HG03442 (cell line): ENCODE results near the gene MARCHF11.

Source experiments
- ATAC-seq: cut with Tn5 transposase; IDR thresholded peaks from one replicate; pipeline ENCODE4 v1.9.1; 2021; ENCODE audit warnings: mild to moderate bottlenecking, moderate library complexity; ENCODE audit not compliant: unreplicated experiment

The MARCHF11 gene, protein sequence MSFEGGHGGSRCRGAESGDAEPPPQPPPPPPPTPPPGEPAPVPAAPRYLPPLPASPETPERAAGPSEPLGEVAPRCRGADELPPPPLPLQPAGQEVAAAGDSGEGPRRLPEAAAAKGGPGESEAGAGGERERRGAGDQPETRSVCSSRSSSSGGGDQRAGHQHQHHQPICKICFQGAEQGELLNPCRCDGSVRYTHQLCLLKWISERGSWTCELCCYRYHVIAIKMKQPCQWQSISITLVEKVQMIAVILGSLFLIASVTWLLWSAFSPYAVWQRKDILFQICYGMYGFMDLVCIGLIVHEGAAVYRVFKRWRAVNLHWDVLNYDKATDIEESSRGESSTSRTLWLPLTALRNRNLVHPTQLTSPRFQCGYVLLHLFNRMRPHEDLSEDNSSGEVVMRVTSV

DNA sequence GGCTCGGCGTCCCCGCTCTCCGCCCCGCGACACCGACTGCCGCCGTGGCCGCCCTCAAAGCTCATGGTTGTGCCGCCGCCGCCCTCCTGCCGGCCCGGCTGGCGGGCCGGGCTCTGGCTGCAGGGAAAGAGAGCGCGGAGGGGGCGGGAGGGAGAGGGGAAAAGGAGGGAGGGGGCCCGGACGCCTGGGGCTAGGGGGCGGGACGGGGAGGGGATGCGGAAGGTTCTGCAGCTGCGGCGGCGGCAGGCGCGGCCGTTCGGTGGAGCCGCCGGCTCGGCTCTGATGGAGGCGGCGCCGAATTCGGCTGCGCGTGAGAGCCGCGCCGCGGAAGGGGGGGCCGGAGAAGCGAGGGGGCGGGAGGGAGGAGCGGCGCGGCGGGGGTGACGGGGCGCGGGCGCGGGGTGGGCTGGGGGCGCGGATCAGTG, at the start of gene MARCHF11:
MARCHF11 (minus strand) TSS at position 281 of the 425 bp plus-strand sequence; CDS start at position 65, 216 bp downstream.
- ATAC-seq, result no peak

- ATAC-seq, result no peak
These were observed 46.3 kb upstream of the MARCHF11 start for GRCh38 chr5:16225927-16226326.

- no peak for ATAC-seq
These were observed 12.7 kb upstream of the MARCHF11 start for GRCh38 chr5:16192311-16192710.

DNA sequence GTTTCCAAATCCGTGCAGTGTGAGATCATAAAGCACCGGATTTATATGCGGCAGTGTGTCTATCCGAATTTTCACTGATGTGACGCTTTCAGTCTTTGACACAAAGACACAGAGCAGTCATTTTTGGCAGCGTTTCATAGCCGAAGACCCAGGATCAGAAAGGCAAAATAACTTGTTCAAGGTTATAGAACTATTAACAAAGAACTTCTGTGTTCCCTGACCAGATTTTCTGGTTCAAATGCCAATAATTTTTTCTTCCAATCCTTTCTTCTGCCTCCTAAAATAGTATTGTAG, 1.1 kb upstream of the MARCHF11 start:
- no peak for ATAC-seq

DNA sequence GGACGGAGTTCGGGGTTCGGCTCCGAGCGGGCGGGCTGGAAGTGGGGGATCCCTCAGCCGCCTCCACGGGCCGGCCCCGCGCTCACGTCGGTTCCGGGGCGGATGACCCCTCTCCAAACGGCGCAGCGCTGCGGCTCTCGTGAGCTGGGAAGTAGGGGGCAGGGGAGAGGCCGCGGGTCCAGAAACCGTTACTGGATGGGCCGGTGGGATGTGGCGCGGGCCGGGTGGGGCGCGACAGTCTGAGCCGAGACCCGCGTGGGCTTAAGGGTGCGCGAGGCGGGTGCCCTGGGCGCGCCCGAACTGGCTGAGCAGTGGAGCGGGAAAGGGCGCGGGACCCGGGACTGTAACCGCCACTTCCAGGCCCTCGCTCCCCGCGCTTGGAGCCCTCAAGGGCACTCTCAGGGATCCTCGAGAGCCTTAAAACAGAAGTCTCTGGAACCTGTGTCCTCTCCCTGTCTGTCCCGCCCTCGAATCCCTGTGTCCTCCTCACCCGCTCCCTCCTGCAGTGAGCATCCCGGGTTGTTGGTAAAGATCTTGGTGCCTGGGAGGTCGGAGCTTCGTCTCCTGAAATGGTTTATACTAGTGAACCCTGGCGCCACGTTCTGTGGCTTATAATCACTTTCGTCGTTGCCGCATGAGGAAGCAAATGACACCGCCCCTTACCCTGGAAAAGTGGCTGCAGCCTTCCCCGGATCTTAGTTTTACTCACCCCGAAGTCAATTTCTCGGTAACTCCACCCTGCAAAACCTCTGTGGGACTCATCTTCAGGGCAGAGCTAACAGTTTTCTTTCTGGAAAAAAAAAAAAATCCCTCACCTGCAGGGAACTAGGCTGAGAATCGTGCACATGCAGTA, 571 bp upstream of the MARCHF11 start:
- no peak for ATAC-seq

GRCh38 chr5:16178745-16179372, 732 bp downstream of the MARCHF11 start:
- no peak for ATAC-seq

GRCh38 chr5:16169550-16169949, 10.0 kb downstream of the MARCHF11 start:
- ATAC-seq, result no peak

GRCh38 chr5:16160706-16161105, 18.9 kb downstream of the MARCHF11 start:
- peak; percentile 98 for ATAC-seq

- no peak for ATAC-seq
These were observed 20.0 kb downstream of the MARCHF11 start for GRCh38 chr5:16159636-16160035.

GRCh38 chr5:16156152-16156551, 23.4 kb downstream of the MARCHF11 start:
- no peak for ATAC-seq

DNA sequence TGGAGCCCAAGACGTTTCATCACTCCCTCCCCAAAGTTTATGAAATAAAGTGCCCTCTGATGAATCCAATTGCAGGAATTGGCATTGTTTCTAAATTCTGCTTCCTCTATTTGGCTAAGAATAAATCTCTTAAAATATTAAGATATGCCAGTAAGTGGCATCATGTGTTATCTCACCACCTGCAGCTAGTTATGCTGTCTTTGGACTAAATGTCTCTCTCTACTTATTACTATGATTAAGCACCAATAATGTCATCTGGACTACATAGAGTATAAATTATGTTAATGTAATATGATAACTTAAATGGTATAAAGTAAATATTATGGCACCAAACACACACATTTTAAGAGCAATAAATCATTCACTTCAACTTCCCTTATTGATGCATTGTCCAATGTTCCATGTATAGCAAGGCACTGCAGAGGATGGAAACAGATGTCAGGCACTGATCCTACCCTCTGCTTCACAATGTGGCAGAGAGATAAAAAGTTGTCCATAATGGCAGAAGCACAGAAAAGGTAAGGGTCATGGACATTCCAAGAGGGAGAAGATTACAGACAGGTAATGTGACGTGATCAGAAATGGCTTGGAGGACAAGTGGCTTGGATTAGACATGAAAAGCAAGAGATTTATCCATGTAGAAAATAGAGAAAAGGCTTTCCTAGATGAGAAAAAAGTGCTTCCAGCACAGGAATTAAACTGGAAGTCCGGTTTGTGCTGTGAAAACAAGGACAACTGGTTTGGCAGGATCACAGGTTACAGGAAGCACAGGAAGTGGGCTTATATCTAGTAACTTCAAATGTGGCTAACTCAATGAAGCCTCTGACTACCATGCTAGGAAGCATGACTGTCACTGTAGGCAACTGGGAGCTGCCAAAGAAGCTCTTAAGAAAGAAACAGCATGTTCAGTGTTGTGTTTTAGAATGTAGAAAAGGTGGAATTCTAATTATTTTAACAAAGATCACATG, 26.7 kb downstream of the MARCHF11 start:
- no peak for ATAC-seq

DNA sequence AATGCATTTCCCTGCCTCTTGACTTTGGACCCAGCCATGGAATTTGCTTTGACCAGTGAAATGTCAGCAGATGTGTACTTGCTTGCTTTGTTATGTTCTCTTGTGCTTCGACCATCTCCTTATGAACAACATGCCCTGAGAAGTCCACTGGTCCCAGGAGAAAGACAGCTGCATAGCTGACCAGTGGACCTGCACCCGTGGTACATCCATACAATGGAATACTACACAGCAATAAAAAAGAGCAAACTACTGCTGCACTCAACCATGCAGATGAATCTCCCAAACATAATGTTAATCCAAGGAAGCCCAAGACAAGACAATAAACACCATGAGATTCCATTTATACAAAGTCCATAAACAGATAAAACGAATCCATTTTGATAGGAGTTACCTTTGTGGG, 30.0 kb downstream of the MARCHF11 start:
- no peak for ATAC-seq

GRCh38 chr5:16147179-16147900, 32.3 kb downstream of the MARCHF11 start:
- ATAC-seq, result no peak

DNA sequence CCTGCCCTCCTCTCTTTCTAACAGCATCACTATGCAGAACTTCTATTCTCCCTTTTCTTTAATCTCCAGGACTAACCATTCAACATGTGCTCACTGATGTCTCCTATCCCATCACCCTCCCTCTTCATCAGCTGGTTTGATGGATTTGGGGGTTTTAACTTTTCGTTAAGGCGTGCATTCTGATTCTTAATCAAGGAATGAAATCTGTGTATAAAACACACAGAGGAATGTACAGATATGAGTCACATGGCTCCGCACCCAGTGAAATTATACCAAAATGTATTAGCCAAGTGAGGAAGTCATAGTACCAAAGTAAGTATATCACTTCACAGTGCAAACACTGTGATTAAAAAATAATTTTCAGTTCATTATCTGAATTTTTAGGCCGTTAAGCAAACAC, 35.2 kb downstream of the MARCHF11 start:
- ATAC-seq, result no peak

DNA sequence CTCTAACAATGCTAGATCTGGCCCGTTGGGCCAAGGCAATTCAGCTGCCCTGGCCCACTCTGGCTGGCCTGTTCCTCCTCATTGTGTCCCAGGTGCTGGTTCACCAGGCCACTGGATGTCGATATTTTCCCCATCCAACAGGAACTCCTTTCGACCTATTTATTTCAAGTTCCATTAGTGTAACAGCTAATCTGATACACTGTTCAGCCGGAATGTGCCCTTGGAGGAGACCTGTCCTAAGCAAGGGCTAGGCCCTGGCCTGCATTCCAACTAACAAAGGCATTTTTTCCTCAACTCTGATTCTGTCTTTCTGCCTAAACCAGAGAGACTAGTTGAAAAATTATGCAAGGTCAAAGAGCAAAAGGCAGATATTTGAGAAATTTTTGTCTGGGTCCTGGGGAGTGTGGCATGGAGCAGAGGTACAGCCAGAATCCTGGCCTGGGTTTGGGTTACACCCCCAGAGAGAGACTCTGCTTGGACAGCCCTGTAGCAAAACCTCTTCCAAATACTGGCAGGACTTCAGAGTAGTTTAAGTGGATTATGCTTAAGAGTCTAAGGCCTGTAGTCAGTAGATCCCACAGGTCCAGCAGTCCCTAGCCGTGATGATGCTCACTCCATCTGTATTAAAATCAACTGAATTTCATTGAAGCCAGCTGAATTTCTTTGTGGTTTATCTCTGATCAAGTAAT, 36.1 kb downstream of the MARCHF11 start:
- ATAC-seq, result no peak

DNA sequence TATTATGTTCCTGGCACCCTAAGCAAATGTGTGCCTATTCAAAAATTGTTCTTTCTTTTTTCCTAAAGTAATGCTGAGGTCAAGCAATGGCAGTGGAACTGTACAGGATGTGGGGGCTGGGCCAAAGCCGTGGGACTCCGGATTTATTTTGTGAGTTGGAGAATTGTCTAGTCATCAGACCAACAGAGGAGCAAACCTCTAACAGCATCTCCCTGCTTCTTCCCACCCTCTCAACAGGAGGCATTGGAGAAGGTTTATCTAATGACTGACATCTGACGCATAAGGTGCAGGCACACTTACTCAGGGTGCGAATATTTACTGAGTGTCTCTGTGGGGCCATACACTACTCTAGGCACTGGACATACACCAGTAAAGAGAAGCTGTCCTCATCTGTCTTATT, 38.6 kb downstream of the MARCHF11 start:
- ATAC-seq, result no peak

DNA sequence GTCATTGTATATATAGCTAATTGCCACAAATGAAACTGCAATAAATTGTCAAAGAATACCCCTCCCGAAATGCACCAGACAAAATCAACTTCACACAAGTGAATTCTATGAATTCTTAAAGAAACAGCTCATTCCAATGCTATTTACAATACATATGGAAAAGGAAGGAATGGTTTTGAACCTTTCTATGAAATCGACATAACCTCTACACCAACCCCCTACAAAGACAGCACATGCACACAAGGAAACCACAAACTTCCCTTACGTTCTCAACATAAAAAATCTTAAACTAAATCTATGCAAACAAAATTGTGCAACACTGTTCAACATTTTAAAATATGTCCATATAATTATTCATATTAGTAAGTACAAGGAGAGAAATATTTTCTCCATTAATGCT, 39.2 kb downstream of the MARCHF11 start:
- no peak for ATAC-seq

DNA sequence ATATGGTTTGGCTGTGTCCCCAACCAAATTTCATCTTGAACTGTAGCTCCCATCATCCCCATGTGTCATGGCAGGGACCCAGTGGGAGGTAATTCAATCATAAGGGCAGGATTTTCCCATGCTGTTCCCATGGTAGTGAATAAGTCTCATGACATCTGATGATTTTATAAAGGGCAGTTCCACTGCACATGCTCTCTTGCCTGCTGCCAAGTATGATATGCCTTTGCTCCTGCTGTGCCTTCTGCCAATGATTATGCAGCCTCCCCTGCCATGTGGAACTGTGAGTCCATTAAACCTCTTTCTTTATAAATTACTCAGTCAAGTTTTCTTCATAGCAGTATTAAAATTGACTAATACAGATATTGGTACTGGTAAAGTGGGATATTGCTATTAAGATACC, 42.4 kb downstream of the MARCHF11 start:
- no peak for ATAC-seq

GRCh38 chr5:16135506-16135905, 44.1 kb downstream of the MARCHF11 start:
- ATAC-seq, result no peak
